Mononuclear cell (primary cell): ENCODE results near the gene EYA2. TPM values are rescaled to one million over a fixed set of nuclear protein-coding genes. Genes with fewer than 3 reads are reported as not detected.

Experiments
- H3K27me3 ChIP-seq: 2 replicates; pipeline ENCODE4 v1.6.0; 2011; ENCODE audit warnings: low read length, control low read depth; ENCODE audit not compliant: insufficient read depth
- H3K4me1 ChIP-seq: 2 replicates; pipeline ENCODE4 v1.5.1; 2011; ENCODE audit warnings: mild to moderate bottlenecking, low read length, control low read depth; ENCODE audit not compliant: insufficient read depth
- H3K4me3 ChIP-seq: 2 replicates; pipeline ENCODE4 v1.5.1; 2011; ENCODE audit warnings: mild to moderate bottlenecking, low read length, moderate library complexity
- H3K9me3 ChIP-seq: 2 replicates; pipeline ENCODE4 v1.5.1; 2011; ENCODE audit warnings: low read depth, mild to moderate bottlenecking, control low read depth, low read length
- total RNA-seq: library from RNA; depleted of rRNA; stranded (reverse); fragments of >200 nt; gene quantifications from one replicate; pipeline ENCODE4 v1.2.3, GENCODE V29; 2012

Gene EYA2
- total RNA-seq, result 0.10 TPM

GRCh38 chr20:46894579-46894958 is at the start of gene EYA2:
EYA2 (plus strand) TSS chr20:46894843; CDS start chr20:46990011, 95,168 bp downstream.
- Histone ChIP-seq H3K9me3 (no peaks in the 10 kb centered on the region), H3K4me3 (no peak within 1 kb of the TSS), H3K27me3 (peaks cover 57% of the 10 kb centered on the region), H3K4me1 (no peaks in the 10 kb centered on the region)

- no peaks in the 10 kb centered on the region for H3K9me3 ChIP-seq
- H3K27me3 ChIP-seq, result no peaks in the 10 kb centered on the region
- H3K4me3 ChIP-seq, result no peak overlapping the region
- H3K4me1 ChIP-seq, result no peaks in the 10 kb centered on the region
Observed at GRCh38 chr20:46844965-46845364, 49.7 kb upstream of the EYA2 start.

- Histone ChIP-seq H3K4me3 (no peak overlapping the region), H3K4me1 (no peaks in the 10 kb centered on the region), H3K9me3 (no peaks in the 10 kb centered on the region), H3K27me3 (no peaks in the 10 kb centered on the region)
Observed at GRCh38 chr20:46849269-46849668, 45.4 kb upstream of the EYA2 start.

- H3K4me1 ChIP-seq, result no peaks in the 10 kb centered on the region
- H3K4me3 ChIP-seq, result no peak overlapping the region
- no peaks in the 10 kb centered on the region for H3K27me3 ChIP-seq
- no peaks in the 10 kb centered on the region for H3K9me3 ChIP-seq
Observed at GRCh38 chr20:46849751-46850150, 44.9 kb upstream of the EYA2 start.

- no peaks in the 10 kb centered on the region for H3K9me3 ChIP-seq
- no peaks in the 10 kb centered on the region for H3K4me1 ChIP-seq
- H3K4me3 ChIP-seq, result no peak overlapping the region
- no peaks in the 10 kb centered on the region for H3K27me3 ChIP-seq
Observed at GRCh38 chr20:46850416-46850815, 44.2 kb upstream of the EYA2 start.

- H3K9me3 ChIP-seq, result no peaks in the 10 kb centered on the region
- H3K4me1 ChIP-seq, result no peaks in the 10 kb centered on the region
- no peak overlapping the region for H3K4me3 ChIP-seq
- no peaks in the 10 kb centered on the region for H3K27me3 ChIP-seq
Observed at GRCh38 chr20:46850896-46851295, 43.7 kb upstream of the EYA2 start.

GRCh38 chr20:46851746-46852145 is 42.9 kb upstream of the EYA2 start:
- Histone ChIP-seq H3K9me3 (no peaks in the 10 kb centered on the region), H3K27me3 (no peaks in the 10 kb centered on the region), H3K4me3 (no peak overlapping the region), H3K4me1 (no peaks in the 10 kb centered on the region)

- Histone ChIP-seq H3K4me1 (no peaks in the 10 kb centered on the region), H3K27me3 (no peaks in the 10 kb centered on the region), H3K4me3 (no peak overlapping the region), H3K9me3 (no peaks in the 10 kb centered on the region)
Observed at GRCh38 chr20:46852313-46852712, 42.3 kb upstream of the EYA2 start.

GRCh38 chr20:46853926-46854325 is 40.7 kb upstream of the EYA2 start:
- no peaks in the 10 kb centered on the region for H3K9me3 ChIP-seq
- H3K4me3 ChIP-seq, result no peak overlapping the region
- no peaks in the 10 kb centered on the region for H3K4me1 ChIP-seq
- no peaks in the 10 kb centered on the region for H3K27me3 ChIP-seq

- H3K9me3 ChIP-seq, result no peaks in the 10 kb centered on the region
- H3K4me1 ChIP-seq, result no peaks in the 10 kb centered on the region
- peaks cover 10% of the 10 kb centered on the region for H3K27me3 ChIP-seq
- H3K4me3 ChIP-seq, result no peak overlapping the region
Observed at GRCh38 chr20:46857061-46857831, 37.4 kb upstream of the EYA2 start.

- Histone ChIP-seq H3K4me3 (no peak overlapping the region), H3K27me3 (peaks cover 21% of the 10 kb centered on the region), H3K4me1 (no peaks in the 10 kb centered on the region), H3K9me3 (peaks cover 10% of the 10 kb centered on the region)
Observed at GRCh38 chr20:46865824-46866223, 28.8 kb upstream of the EYA2 start.

- peaks cover 10% of the 10 kb centered on the region for H3K9me3 ChIP-seq
- H3K4me3 ChIP-seq, result no peak overlapping the region
- H3K4me1 ChIP-seq, result no peaks in the 10 kb centered on the region
- peaks cover 10% of the 10 kb centered on the region for H3K27me3 ChIP-seq
Observed at GRCh38 chr20:46870041-46870440, 24.6 kb upstream of the EYA2 start.

- peaks cover 6% of the 10 kb centered on the region for H3K27me3 ChIP-seq
- no peak overlapping the region for H3K4me3 ChIP-seq
- peaks cover 10% of the 10 kb centered on the region for H3K9me3 ChIP-seq
- no peaks in the 10 kb centered on the region for H3K4me1 ChIP-seq
Observed at GRCh38 chr20:46872328-46873211, 22.1 kb upstream of the EYA2 start.

- no peaks in the 10 kb centered on the region for H3K4me1 ChIP-seq
Observed at GRCh38 chr20:46875059-46875458, 19.6 kb upstream of the EYA2 start.

GRCh38 chr20:46879386-46879785 is 15.3 kb upstream of the EYA2 start:
- no peaks in the 10 kb centered on the region for H3K9me3 ChIP-seq
- peaks cover 3% of the 10 kb centered on the region for H3K27me3 ChIP-seq
- H3K4me1 ChIP-seq, result no peaks in the 10 kb centered on the region
- H3K4me3 ChIP-seq, result no peak overlapping the region

More at GRCh38 chr20:46875059-46875458, 19.6 kb upstream of the EYA2 start:
- Histone ChIP-seq H3K9me3 (no peaks in the 10 kb centered on the region), H3K27me3 (no peaks in the 10 kb centered on the region), H3K4me3 (no peak overlapping the region)
